ENCODE data around the gene CTSK. TPM values are rescaled to one million over a fixed set of nuclear protein-coding genes. Genes with fewer than 3 reads are reported as not detected.

The CTSK gene
- total RNA-seq, 1 experiment from 2014 or later: 12.3 TPM

DNA sequence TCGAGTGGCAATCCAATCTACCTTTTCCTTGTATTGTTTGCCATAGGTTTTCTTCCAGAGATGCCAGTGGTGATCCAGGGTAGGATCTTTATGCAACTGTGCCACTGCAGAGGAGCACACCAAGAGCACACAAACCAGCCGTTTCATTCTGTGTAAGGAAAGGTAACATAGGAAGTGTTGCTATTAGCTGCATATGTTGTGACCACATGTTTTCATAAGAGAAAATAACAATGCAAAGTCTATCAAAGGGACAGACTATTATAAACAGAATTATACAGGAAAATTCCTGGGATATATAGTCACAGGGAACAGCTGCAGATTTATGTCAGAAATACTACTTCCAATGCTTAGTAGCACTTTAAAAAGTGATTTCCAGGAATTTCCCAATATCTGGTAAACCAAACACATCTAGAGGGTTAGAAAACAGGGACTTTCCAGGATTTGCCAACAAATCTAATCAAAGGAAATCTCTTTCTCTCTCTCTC, 43.4 kb downstream of the CTSK start:
- TF ChIP-seq, protein P1, sequence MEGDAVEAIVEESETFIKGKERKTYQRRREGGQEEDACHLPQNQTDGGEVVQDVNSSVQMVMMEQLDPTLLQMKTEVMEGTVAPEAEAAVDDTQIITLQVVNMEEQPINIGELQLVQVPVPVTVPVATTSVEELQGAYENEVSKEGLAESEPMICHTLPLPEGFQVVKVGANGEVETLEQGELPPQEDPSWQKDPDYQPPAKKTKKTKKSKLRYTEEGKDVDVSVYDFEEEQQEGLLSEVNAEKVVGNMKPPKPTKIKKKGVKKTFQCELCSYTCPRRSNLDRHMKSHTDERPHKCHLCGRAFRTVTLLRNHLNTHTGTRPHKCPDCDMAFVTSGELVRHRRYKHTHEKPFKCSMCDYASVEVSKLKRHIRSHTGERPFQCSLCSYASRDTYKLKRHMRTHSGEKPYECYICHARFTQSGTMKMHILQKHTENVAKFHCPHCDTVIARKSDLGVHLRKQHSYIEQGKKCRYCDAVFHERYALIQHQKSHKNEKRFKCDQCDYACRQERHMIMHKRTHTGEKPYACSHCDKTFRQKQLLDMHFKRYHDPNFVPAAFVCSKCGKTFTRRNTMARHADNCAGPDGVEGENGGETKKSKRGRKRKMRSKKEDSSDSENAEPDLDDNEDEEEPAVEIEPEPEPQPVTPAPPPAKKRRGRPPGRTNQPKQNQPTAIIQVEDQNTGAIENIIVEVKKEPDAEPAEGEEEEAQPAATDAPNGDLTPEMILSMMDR (conservative IDR thresholded peaks at IDR 0.05; ENCODE audit: low read depth, low read length): no peak
- no peak for TF ChIP-seq EZH2 (IDR thresholded peaks at IDR 0.05; ENCODE audit: borderline replicate concordance, low read depth, low read length, poor library complexity, severe bottlenecking)
- H3K27me3 ChIP-seq (replicated peaks; ENCODE audit: insufficient read depth, low read depth, low read length, poor library complexity): no peaks in the 10 kb centered on the region
- H3K4me3 ChIP-seq (ENCODE audit: low read depth, low read length, poor library complexity, severe bottlenecking): no peak overlapping the region
- peaks cover 4% of the 10 kb centered on the region for H3K4me1 ChIP-seq (ENCODE audit: insufficient read depth, low read length, poor library complexity, severe bottlenecking)
- H3K27ac ChIP-seq (ENCODE audit: low read depth, low read length, poor library complexity, severe bottlenecking): peak overlapping the region; percentile 15
- BruUV-seq (replicated peaks): no TSS peak
- intact Hi-C loops (cut with micrococcal nuclease; ENCODE audit: unreplicated experiment): no loop called here
- CTCF ChIA-PET: interaction anchor here (0.6 kb wide), 1 partner anchor 157 kb away, joined by 3 read pairs; no protein-coding TSS in a partner anchor
- DNase-seq (ENCODE audit: low spot score): peak; percentile 8
- POLR2A ChIA-PET (ENCODE audit: low non-redundant PET): no interaction called here
- no peaks in the 10 kb centered on the region for H3K9me3 ChIP-seq (ENCODE audit: low read depth, low read length, poor library complexity, severe bottlenecking)
- no peaks in the 10 kb centered on the region for H3K36me3 ChIP-seq (ENCODE audit: insufficient read depth, low read length, poor library complexity, severe bottlenecking)

GRCh38 chr1:150763018-150763417, 45.0 kb downstream of the CTSK start:
- DNase-seq (ENCODE audit: low spot score): no peak
- no TSS peak for BruUV-seq (replicated peaks)
- Histone ChIP-seq H3K9me3 (ENCODE audit: low read depth, low read length, poor library complexity, severe bottlenecking) (no peaks in the 10 kb centered on the region), H3K4me3 (ENCODE audit: low read depth, low read length, poor library complexity, severe bottlenecking) (no peak overlapping the region), H3K27me3 (replicated peaks; ENCODE audit: insufficient read depth, low read depth, low read length, poor library complexity) (no peaks in the 10 kb centered on the region), H3K36me3 (ENCODE audit: insufficient read depth, low read length, poor library complexity, severe bottlenecking) (no peaks in the 10 kb centered on the region), H3K27ac (ENCODE audit: low read depth, low read length, poor library complexity, severe bottlenecking) (no peak overlapping the region), H3K4me1 (ENCODE audit: insufficient read depth, low read length, poor library complexity, severe bottlenecking) (peaks cover 4% of the 10 kb centered on the region)
- ChIA-PET CTCF (no interaction called here), POLR2A (ENCODE audit: low non-redundant PET) (no interaction called here)
- intact Hi-C loops (cut with micrococcal nuclease; ENCODE audit: unreplicated experiment): no loop called here
- no peak for TF ChIP-seq EZH2 (IDR thresholded peaks at IDR 0.05; ENCODE audit: borderline replicate concordance, low read depth, low read length, poor library complexity, severe bottlenecking)
- TF ChIP-seq, protein P1 (conservative IDR thresholded peaks at IDR 0.05; ENCODE audit: low read depth, low read length): no peak

GRCh38 chr1:150762552-150762951, 45.5 kb downstream of the CTSK start:
- POLR2A ChIA-PET (ENCODE audit: low non-redundant PET): no interaction called here

More at GRCh38 chr1:150762552-150762951, 45.5 kb downstream of the CTSK start:
- Histone ChIP-seq H3K9me3 (ENCODE audit: low read depth, low read length, poor library complexity, severe bottlenecking) (no peaks in the 10 kb centered on the region), H3K4me3 (ENCODE audit: low read depth, low read length, poor library complexity, severe bottlenecking) (no peak overlapping the region), H3K36me3 (ENCODE audit: insufficient read depth, low read length, poor library complexity, severe bottlenecking) (no peaks in the 10 kb centered on the region), H3K4me1 (ENCODE audit: insufficient read depth, low read length, poor library complexity, severe bottlenecking) (peaks cover 4% of the 10 kb centered on the region), H3K27me3 (replicated peaks; ENCODE audit: insufficient read depth, low read depth, low read length, poor library complexity) (no peaks in the 10 kb centered on the region), H3K27ac (ENCODE audit: low read depth, low read length, poor library complexity, severe bottlenecking) (no peak overlapping the region)
- DNase-seq (ENCODE audit: low spot score): no peak
- intact Hi-C loops (cut with micrococcal nuclease; ENCODE audit: unreplicated experiment): no loop called here
- BruUV-seq (replicated peaks): no TSS peak
- no peak for TF ChIP-seq EZH2 (IDR thresholded peaks at IDR 0.05; ENCODE audit: borderline replicate concordance, low read depth, low read length, poor library complexity, severe bottlenecking)
- TF ChIP-seq, protein P1 (conservative IDR thresholded peaks at IDR 0.05; ENCODE audit: low read depth, low read length): no peak
- CTCF ChIA-PET: no interaction called here
